Measurements from ENCODE around the gene UBE2R2. TPM values are rescaled to one million over a fixed set of nuclear protein-coding genes. Genes with fewer than 3 reads are reported as not detected.

Gene UBE2R2
- total RNA-seq, 1 experiment from 2014 or later: 52.1 TPM

DNA sequence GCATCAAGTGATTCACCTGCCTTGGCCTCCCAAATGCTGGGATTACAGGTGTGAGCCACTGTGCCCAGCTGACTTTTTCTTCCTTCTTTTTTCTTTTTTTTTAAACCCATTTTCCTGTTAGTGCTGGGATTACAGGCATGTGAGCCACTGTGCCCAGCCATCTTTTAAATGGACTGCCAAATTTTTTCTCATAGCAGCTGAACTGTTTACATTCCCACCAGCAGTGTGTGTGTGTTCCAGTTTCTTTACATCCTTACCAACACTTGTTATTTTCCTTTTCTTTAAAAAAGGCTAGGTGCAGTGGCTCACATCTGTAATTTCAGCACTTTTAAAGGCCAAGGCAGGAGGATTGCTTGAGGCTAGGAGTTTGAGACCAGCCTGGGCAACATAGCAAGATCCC lies 76.9 kb downstream of the UBE2R2 start:
- no peaks in the 10 kb centered on the region for H3K23me2 ChIP-seq (ENCODE audit: insufficient read length, low read depth, low read length, poor library complexity, severe bottlenecking)
- no peaks in the 10 kb centered on the region for H4K20me1 ChIP-seq (ENCODE audit: control insufficient read depth, insufficient read depth, insufficient read length)
- no peak overlapping the region for H3T11ph ChIP-seq (ENCODE audit: low read length)
- no peak overlapping the region for H3K4me2 ChIP-seq (ENCODE audit: insufficient read depth, insufficient read length, low read length)
- H2BK20ac ChIP-seq (ENCODE audit: low read depth, low read length, poor library complexity, severe bottlenecking): no peak overlapping the region
- no peak overlapping the region for H3K18ac ChIP-seq (ENCODE audit: insufficient read length, low read depth, low read length)
- no peak overlapping the region for H3K9ac ChIP-seq (ENCODE audit: extremely low read depth, insufficient read length, low read length)
- Mint-ChIP-seq H3K27ac (no peak overlapping the region), H3K4me1 (peaks cover 0 to 5% of the 10 kb centered on the region in 2 experiments; a peak in 1 of 4 replicates), H3K4me3 (no peak overlapping the region), H3K9me3 (no peaks in the 10 kb centered on the region), H3K36me3 (ENCODE audit: insufficient read depth in 1 of 3, low read depth in 3 of 3) (peaks cover 2 to 26% (median 19%) of the 10 kb centered on the region in 3 experiments), H3K27me3 (ENCODE audit: low read depth) (no peaks in the 10 kb centered on the region; the same call in 1 of the 2 replicates)
- no peak overlapping the region for H3K27ac ChIP-seq (ENCODE audit: insufficient read length, low read depth, low read length)
- H3K79me1 ChIP-seq (ENCODE audit: insufficient read depth, low read depth, low read length, poor library complexity, severe bottlenecking): peaks cover 7% of the 10 kb centered on the region
- no peak overlapping the region for H2BK15ac ChIP-seq (ENCODE audit: low read depth, low read length)
- no peak overlapping the region for H3K4ac ChIP-seq (ENCODE audit: low read depth, low read length)
- no peak overlapping the region for H3K14ac ChIP-seq (ENCODE audit: insufficient read depth, low read length)
- no peak overlapping the region for H3K23ac ChIP-seq (ENCODE audit: insufficient read length, low read depth, low read length)
- H3K79me2 ChIP-seq (ENCODE audit: insufficient read depth, low read length): no peaks in the 10 kb centered on the region; the same call in 1 of the 2 replicates
- no peak overlapping the region for H4K91ac ChIP-seq (ENCODE audit: insufficient read length, low read depth, low read length)
- no peak overlapping the region for H2AFZ ChIP-seq (ENCODE audit: low read length)
- no peak overlapping the region for H3K56ac ChIP-seq (ENCODE audit: insufficient read length, low read depth, low read length)
- no peak for DNase-seq
- H3K9me3 ChIP-seq (ENCODE audit: control insufficient read depth, low read depth, low read length): no peaks in the 10 kb centered on the region
- no peak overlapping the region for H2BK120ac ChIP-seq (ENCODE audit: low read depth, low read length, poor library complexity, severe bottlenecking)
- H4K5ac ChIP-seq (ENCODE audit: insufficient read length, low read depth, low read length): no peak overlapping the region
- no peaks in the 10 kb centered on the region for H3K4me1 ChIP-seq (ENCODE audit: insufficient read depth, low read length)
- no peaks in the 10 kb centered on the region for H3K27me3 ChIP-seq (ENCODE audit: insufficient read depth, low read length)
- H2BK12ac ChIP-seq (ENCODE audit: insufficient read length, low read depth, low read length): no peak overlapping the region
- no peak overlapping the region for H2AK5ac ChIP-seq (ENCODE audit: insufficient read length, low read length)
- no peak overlapping the region for H2BK5ac ChIP-seq (ENCODE audit: insufficient read length, low read length)
- TF ChIP-seq, protein P1, sequence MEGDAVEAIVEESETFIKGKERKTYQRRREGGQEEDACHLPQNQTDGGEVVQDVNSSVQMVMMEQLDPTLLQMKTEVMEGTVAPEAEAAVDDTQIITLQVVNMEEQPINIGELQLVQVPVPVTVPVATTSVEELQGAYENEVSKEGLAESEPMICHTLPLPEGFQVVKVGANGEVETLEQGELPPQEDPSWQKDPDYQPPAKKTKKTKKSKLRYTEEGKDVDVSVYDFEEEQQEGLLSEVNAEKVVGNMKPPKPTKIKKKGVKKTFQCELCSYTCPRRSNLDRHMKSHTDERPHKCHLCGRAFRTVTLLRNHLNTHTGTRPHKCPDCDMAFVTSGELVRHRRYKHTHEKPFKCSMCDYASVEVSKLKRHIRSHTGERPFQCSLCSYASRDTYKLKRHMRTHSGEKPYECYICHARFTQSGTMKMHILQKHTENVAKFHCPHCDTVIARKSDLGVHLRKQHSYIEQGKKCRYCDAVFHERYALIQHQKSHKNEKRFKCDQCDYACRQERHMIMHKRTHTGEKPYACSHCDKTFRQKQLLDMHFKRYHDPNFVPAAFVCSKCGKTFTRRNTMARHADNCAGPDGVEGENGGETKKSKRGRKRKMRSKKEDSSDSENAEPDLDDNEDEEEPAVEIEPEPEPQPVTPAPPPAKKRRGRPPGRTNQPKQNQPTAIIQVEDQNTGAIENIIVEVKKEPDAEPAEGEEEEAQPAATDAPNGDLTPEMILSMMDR (conservative IDR thresholded peaks at IDR 0.05): no peak
- H4K8ac ChIP-seq (replicated peaks; ENCODE audit: insufficient read length, low read depth, low read length): no peak overlapping the region
